IPS DF 6.9 (cell line): ENCODE results near the gene COASY.

Experiments
- DNase-seq: peaks from one replicate; pipeline ENCODE4 v3.0.0-alpha.2; 2013; ENCODE audit warnings: low read depth, low spot score
- H3K27ac ChIP-seq: one replicate; pipeline ENCODE4 v1.5.1; 2013; ENCODE audit warnings: low read length, control low read depth
- H3K27me3 ChIP-seq: 2 replicates; pipeline ENCODE4 v1.6.1; 2013; ENCODE audit warnings: mild to moderate bottlenecking, low read length; ENCODE audit not compliant: control insufficient read depth, insufficient read depth
- H3K36me3 ChIP-seq: 2 replicates; pipeline ENCODE4 v1.6.1; 2013; ENCODE audit warnings: low read length; ENCODE audit not compliant: control insufficient read depth, insufficient read depth
- H3K4me1 ChIP-seq: 2 replicates; pipeline ENCODE4 v1.6.1; 2013; ENCODE audit warnings: low read length; ENCODE audit not compliant: control insufficient read depth, insufficient read depth
- H3K4me3 ChIP-seq: 2 replicates; pipeline ENCODE4 v1.5.1; 2013; ENCODE audit warnings: mild to moderate bottlenecking, low read length
- H3K9me3 ChIP-seq: 2 replicates; pipeline ENCODE4 v1.6.1; 2013; ENCODE audit warnings: low read length, inconsistent platforms; ENCODE audit not compliant: control insufficient read depth, insufficient read depth
- WGBS: extraction: QIAGEN DNeasy Blood & Tissue Kit; methylation state at CpG from one replicate; pipeline ENCODE4 v1.1.7; 2013; ENCODE audit warnings: mixed read lengths, missing lambda C conversion rate; ENCODE audit not compliant: insufficient read length, insufficient coverage; 5-methylcytosine and 5-hydroxymethylcytosine counted together

The COASY gene

DNA sequence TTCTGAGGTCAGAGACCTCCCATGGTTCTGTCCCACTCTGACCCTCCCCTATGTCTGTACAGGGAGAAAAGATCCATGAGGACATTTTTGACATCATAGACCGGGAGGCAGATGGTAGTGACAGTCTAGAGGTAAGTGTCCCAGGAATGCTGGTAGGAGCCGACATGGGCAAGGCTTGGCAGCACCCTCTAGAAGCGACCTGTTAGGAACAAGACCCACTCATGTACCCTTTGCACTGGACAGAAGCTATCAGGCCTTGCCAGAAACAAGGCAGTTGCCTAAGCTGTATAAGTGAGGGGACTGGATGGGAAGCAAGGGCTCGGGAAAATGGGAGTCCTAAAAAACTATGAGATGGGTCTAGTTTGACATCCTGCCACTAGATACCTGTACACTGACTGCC, 50.1 kb downstream of the COASY start:
- peaks cover 1% of the 10 kb centered on the region; the same call in 1 of the 2 replicates for H3K9me3 ChIP-seq
- H3K36me3 ChIP-seq = peaks cover 34% of the 10 kb centered on the region
- WGBS = no CpG with 5 or more reads among the region's 4 CpGs
- H3K4me3 ChIP-seq = no peak overlapping the region
- no peaks in the 10 kb centered on the region; the same call in 1 of the 2 replicates for H3K27me3 ChIP-seq
- peaks cover 1% of the 10 kb centered on the region; the same call in 1 of the 2 replicates for H3K4me1 ChIP-seq
- no peak overlapping the region for H3K27ac ChIP-seq
- no peak for DNase-seq

- no peak overlapping the region for H3K4me3 ChIP-seq
- no peaks in the 10 kb centered on the region; the same call in 1 of the 2 replicates for H3K4me1 ChIP-seq
- peaks cover 1% of the 10 kb centered on the region; the same call in 1 of the 2 replicates for H3K9me3 ChIP-seq
- WGBS = no CpG with 5 or more reads among the region's 17 CpGs
- no peaks in the 10 kb centered on the region; the same call in 1 of the 2 replicates for H3K27me3 ChIP-seq
- H3K36me3 ChIP-seq = peaks cover 34% of the 10 kb centered on the region
- no peak for DNase-seq
- H3K27ac ChIP-seq = no peak overlapping the region
These were observed 51.8 kb downstream of the COASY start for GRCh38 chr17:42613699-42614295.
